HG02588 (cell line): ENCODE results near the gene GMCL2.

ENCODE experiments used
- ATAC-seq: cut with Tn5 transposase; IDR thresholded peaks from one replicate; pipeline ENCODE4 v1.9.1; 2021; ENCODE audit warnings: mild to moderate bottlenecking, moderate library complexity; ENCODE audit not compliant: unreplicated experiment

Gene GMCL2

GRCh38 chr5:178222292-178222691 is 35.1 kb upstream of the GMCL2 start:
- no peak for ATAC-seq

DNA sequence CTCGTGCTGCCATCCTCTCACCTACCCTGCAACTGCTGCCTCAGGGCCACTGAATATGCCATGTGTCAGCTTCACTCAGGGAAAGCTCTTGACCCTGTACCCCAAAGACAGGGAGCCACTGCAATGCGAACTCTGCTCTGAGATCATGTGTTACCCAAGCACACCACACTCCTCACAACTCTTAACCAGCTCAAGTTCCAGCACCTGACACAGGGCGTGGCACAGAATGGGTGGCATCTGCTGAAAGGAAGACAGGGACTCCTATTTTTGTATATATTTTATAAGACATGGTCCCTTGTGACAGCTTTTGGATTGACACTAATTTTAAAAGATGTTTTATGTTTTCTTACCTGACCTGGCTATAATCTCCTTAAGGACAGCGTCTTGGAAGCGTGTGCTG is 34.7 kb upstream of the GMCL2 start:
- ATAC-seq, result no peak

GRCh38 chr5:178221282-178221681 is 34.1 kb upstream of the GMCL2 start:
- no peak for ATAC-seq

DNA sequence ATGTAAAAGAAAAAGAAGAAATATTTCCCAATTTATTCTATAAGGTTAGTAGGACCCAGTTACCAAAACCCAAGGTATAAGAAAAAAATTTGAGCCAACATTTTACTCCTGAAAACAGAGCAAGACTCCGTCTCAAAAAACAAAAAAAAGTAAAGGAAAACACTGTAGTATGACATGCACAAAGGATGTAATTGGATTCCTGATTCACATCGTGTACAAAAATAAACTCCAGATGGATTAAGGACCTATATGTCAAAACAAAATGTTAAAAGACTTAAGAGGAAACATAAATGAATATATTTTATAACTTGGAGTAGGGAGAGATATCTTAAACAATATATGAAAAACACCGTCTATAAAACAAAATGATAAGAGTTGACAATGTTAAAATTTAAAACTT is 31.7 kb upstream of the GMCL2 start:
- no peak for ATAC-seq

DNA sequence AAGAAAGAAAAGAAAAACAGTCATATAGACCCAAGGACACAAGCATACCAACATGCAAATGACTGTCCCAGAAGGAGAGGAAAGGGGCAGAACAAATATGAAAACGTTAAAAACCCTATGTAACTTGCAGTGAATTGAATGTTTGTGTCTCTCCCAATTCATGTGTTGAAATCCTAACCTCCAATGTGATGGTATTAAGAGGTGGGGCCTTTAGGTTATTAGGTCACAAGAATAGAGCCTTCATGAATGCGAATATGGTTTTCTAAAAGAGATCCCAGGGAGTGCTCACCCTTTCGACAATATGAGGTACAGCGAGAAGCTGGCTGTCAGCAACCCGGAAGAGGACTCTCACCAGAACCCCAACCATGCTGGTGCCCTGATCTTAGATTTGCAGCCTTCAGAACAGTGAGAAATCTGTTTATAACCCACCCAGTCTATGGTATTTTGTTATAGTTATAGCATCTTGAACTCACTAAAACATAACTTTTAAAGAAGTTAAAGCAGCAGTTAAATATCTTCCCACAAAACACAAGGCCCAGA is 31.1 kb upstream of the GMCL2 start:
- no peak for ATAC-seq

- ATAC-seq, result no peak
Measured at GRCh38 chr5:178216779-178217178, 29.6 kb upstream of the GMCL2 start.

GRCh38 chr5:178216088-178216534 is 28.9 kb upstream of the GMCL2 start:
- ATAC-seq, result no peak

DNA sequence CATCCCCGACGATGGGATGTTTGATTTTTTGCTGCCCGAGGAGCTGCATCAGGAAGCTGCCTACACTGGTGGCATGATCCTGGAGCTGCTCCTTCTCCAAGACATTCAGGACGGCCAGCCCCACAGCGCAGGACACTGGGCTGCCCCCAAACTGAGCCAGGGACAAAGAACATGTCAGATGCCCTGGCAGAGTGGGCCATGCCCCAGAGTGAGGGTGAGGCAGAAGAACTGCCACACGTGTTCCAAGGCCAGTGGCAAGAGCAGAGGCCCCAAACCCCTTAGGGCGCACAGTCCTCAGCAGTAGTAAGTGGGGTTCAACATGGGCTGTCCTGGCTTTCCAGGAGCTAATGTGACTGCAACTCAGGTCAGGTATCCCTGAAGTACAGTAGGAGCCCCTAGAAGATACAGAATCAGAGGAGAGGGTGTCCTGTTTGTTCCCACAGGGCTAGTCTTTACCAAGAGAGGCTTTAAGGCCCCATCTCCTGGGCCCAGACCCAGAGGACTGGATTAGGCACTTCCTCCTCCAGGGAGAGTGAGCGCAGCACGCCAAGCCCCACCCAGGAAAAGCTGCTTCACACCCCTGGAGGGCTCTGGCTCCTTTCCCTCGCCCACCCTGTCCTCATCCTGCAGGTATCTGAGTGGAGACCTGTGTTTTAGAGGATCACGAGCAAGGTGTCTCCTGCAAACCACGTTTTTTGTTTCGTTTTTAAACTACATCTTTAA is 28.3 kb upstream of the GMCL2 start:
- ATAC-seq, result no peak

DNA sequence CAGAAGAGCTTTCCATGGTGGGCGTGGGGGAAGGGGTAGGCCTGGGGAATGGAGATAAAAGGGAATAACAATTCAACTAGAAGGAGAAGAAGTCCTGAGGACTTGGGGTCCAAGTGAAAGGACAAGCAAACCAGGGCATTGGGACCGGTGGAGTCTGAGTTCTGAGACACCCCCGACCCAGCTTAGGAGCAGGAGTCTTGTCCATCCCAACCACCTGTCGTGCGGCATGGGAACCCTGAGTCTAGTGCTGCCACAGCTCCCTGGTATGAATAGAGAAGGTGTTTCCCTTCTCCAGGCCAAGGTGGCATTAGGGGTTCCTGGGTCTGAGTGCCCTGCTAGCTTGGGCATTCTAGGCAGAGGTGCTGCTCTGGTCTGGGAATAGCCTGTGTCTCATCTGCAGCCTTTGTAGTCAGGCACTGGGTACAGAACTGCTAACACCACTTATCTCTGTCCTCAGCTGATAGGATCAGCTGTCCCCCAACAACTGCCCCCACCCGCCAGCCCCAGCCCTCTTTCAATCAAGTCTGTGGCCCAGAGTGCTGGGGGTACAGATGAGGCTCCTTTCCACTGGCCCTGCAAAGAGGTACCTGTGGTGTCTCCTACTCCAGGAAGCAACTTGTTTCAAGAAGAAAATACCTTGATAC is 27.1 kb upstream of the GMCL2 start:
- ATAC-seq, result no peak

DNA sequence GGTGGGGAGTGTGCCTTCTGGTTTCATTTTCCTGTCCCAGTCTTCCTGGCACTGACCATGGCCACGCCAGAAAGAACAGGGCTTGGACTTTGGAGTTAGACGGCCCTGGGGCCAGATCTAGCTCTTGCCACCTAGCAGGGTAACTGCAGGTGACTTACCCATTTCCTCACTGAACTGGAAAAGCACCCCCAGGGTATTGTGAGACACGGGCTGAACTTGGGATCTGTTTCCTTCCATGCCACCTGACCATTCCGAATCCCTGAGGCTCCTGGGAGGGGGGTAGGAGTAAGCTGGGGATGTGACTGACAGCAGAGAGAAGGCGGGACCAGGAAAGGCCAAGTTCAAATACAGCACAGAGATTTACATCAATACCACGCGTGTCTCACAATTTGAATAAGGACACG is 26.6 kb upstream of the GMCL2 start:
- no peak for ATAC-seq

DNA sequence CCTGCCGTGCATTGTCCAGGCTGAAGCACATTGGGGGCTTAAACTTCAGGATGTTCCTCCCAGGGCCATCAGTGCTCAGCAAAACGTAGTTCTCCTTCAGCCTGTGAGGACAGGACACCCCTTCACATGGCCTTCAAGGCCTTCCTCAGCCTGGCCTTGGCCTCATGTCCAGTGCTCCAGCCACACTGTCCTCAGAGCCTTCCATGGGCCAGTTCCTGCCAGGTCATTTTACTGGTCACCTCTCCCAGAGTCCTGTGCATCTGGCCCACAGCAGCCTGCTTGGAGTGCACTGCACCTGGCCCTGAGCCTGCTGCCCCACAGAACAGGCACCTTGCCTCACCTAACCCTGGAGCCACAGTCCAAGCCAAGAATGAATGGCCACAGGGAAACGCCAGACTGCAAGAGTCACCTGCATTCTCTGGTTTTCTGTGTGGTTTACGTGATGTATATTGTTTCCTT is 25.9 kb upstream of the GMCL2 start:
- ATAC-seq, result no peak

- no peak for ATAC-seq
Measured at GRCh38 chr5:178212241-178213002, 25.3 kb upstream of the GMCL2 start.

DNA sequence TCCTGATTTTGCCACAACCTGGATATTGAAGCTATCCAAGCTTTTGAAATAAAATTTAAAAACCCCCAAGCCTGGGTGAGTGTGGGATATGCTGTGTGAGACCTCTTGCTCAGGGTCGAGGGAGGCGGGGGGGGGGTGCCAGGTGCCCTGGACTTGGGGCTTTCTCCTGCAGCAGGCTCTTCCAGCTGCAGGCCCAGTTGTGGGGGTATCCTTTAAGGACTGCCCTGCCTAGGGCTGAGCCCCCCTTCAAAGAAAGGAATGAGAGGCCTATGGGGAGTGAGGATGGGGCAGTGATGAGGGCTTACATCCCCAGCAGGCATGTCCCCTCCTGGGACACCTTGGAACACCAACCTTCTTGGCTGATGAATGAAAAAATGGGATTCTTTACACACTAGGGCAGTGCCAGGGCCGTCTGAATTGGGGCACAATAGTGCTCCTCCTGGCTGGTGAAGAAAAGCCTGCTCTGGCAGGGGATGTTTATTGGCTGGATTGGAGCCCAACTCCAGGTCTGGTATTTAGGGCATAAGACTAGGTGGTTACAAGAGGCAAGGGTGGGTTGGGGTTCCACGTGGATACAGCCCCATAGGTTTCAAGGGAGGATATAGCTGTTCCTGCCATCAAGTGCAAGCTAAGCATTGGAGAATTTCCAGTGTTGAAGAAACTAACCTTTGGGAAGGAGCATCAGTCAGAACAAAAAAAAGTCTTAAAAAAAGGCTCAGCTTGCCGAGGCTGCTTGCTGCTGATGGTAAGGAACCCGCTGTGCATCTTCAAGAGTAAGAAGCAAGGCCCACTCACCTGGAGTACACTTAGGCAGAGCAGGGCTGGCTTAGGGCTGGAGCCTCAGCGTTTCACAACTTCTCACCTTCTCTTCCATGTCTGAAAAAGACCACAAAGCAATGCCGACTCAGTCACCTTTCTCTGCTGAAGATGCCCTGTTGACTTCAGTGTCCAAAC is 24.2 kb upstream of the GMCL2 start:
- ATAC-seq, result no peak

DNA sequence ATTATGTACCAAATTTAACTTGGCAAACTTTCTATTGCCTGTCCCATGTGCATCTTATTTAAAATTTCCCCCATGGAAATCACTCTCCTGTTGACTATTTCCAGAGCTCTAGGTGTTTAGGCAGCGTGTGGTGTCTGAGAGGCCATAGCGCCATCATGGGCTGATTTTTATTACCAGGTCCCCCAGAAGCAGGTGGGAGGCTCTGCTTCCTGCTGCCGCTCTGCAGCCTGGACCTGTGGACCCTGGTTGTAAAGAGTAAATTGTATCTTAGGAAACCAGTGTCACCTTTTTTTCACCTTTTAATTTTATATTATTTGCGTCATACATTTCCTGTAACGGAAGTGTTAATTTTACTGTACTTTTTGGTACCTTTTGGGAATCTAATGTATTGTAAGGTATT is 23.5 kb upstream of the GMCL2 start:
- ATAC-seq, result no peak

- no peak for ATAC-seq
Measured at GRCh38 chr5:178210073-178210535, 22.9 kb upstream of the GMCL2 start.

DNA sequence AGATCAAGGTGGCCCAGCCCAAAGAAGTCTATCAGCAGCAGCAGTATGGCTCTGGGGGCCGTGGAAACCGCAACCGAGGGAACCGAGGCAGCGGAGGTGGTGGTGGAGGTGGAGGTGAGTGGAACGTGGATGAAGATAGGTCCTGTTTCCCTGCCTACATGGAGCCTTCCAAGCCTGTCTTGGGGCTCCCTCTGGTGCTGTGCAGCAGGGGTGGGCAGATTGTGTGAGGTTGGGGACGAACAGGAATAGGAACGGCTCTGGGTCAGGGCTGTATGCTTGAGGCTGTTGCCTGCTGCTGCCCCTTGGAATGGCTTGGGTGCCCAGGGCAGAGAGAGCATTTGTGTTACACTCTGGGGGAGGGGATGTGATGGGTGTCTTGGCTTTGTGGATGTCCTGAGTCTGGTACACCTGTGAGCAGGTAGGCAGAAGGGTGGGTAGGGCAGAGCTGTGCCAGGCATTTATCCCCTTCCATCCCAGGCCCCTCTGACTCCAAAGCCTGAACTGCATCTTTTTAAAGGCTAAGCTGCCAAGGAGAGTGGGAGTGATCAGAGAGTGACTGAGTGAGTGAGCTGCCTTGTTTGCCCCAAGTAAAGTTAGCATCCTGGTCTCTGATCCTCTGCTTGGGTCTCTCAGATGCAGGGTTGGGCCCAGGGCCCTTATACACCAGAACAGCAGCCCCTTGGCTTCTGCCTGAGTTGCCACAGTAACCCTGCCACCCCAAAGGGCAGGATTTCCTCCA is 22.3 kb upstream of the GMCL2 start:
- ATAC-seq, result no peak

- ATAC-seq, result no peak
Measured at GRCh38 chr5:178208540-178209227, 21.5 kb upstream of the GMCL2 start.

- no peak for ATAC-seq
Measured at GRCh38 chr5:178207917-178208280, 20.7 kb upstream of the GMCL2 start.
